ENCODE results near the gene HEG1. TPM values are rescaled to one million over a fixed set of nuclear protein-coding genes. Genes with fewer than 3 reads are reported as not detected.

Gene HEG1
- total RNA-seq, 1 donor from 2014 or later: 69.6 TPM

DNA sequence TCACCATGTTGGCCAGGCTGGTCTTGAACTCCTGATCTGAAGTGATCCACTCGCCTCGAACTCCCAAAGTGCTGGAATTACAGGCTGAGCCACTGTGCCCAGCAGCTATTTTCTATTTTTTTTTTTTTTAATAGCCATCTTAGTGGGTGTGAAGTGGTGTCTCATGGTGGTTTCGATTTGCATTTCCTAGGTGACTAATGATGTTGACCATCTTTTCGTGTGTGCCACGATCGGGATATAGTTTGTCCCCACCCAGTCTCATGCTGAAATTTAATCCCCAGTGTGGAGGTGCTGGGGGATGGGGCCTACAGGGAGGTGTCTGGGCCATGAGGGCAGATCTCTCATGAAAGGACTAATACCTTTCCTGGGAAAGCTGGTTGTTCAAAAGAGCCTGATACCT lies 79.4 kb downstream of the HEG1 start:
- TF ChIP-seq CTCF (IDR thresholded peaks at IDR 0.05): no peak
- H3K27ac Mint-ChIP-seq (ENCODE audit: unreplicated experiment): no peak overlapping the region
- no peaks in the 10 kb centered on the region for H3K4me1 Mint-ChIP-seq (ENCODE audit: low read depth)
- H3K9me3 Mint-ChIP-seq (ENCODE audit: low read depth): no peaks in the 10 kb centered on the region
- peaks cover 19% of the 10 kb centered on the region for H3K36me3 Mint-ChIP-seq (ENCODE audit: low read depth)
- no peaks in the 10 kb centered on the region for H3K27me3 Mint-ChIP-seq (ENCODE audit: low read depth)
- no peak for DNase-seq (ENCODE audit: low spot score)
- no peak overlapping the region for H3K4me3 Mint-ChIP-seq (ENCODE audit: unreplicated experiment)

DNA sequence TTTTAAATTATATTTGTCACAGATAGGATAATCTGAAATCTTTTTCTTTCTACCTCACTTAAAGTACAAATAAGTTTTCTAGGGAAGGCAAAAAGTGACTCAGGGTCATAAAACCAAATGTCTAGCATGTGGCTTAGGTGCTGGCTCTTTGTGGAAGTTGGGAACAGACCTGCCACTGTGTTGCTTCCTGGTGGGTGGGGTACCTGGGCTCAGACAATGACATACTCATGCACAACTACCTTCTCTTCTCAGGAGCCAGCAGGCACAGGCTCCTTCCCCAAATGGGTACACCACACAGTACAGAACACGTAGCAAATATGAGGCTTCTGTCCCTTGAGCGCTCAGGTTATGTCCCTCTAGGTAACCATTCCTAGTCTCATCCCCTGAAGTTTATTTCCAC lies 81.1 kb downstream of the HEG1 start:
- TF ChIP-seq CTCF (IDR thresholded peaks at IDR 0.05): no peak
- Mint-ChIP-seq H3K27ac (ENCODE audit: unreplicated experiment) (no peak overlapping the region), H3K4me3 (ENCODE audit: unreplicated experiment) (no peak overlapping the region), H3K36me3 (ENCODE audit: low read depth) (peaks cover 30% of the 10 kb centered on the region), H3K9me3 (ENCODE audit: low read depth) (no peaks in the 10 kb centered on the region), H3K4me1 (ENCODE audit: low read depth) (no peaks in the 10 kb centered on the region), H3K27me3 (ENCODE audit: low read depth) (no peaks in the 10 kb centered on the region)
- no peak for DNase-seq (ENCODE audit: low spot score)

GRCh38 chr3:124973290-124973689 lies 82.5 kb downstream of the HEG1 start:
- DNase-seq (ENCODE audit: low spot score): no peak
- no peak for TF ChIP-seq CTCF (IDR thresholded peaks at IDR 0.05)
- no peaks in the 10 kb centered on the region for H3K27me3 Mint-ChIP-seq (ENCODE audit: low read depth)
- H3K27ac Mint-ChIP-seq (ENCODE audit: unreplicated experiment): no peak overlapping the region
- peaks cover 39% of the 10 kb centered on the region for H3K36me3 Mint-ChIP-seq (ENCODE audit: low read depth)
- H3K4me1 Mint-ChIP-seq (ENCODE audit: low read depth): no peaks in the 10 kb centered on the region
- no peak overlapping the region for H3K4me3 Mint-ChIP-seq (ENCODE audit: unreplicated experiment)
- H3K9me3 Mint-ChIP-seq (ENCODE audit: low read depth): no peaks in the 10 kb centered on the region

DNA sequence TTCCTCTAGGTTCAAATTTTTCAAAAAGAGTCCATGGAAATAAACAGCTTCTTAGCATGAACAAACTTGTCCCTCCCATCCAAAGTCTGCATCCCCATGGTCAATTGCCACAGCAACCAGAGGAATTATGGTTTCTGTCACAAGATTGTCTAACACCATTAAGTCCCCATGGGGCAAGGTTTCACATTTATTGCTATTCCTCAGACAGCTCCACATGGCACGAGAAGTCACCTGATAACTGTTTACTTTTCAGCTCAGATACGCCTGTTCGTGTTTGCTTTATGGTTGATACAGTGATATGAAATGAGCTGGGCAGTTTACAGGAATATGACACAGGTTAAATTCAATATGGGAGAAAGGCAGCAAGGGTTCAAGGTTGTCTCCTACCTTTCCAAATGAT lies 83.3 kb downstream of the HEG1 start:
- no peak overlapping the region for H3K27ac Mint-ChIP-seq (ENCODE audit: unreplicated experiment)
- no peak for DNase-seq (ENCODE audit: low spot score)
- H3K4me3 Mint-ChIP-seq (ENCODE audit: unreplicated experiment): no peak overlapping the region

DNA sequence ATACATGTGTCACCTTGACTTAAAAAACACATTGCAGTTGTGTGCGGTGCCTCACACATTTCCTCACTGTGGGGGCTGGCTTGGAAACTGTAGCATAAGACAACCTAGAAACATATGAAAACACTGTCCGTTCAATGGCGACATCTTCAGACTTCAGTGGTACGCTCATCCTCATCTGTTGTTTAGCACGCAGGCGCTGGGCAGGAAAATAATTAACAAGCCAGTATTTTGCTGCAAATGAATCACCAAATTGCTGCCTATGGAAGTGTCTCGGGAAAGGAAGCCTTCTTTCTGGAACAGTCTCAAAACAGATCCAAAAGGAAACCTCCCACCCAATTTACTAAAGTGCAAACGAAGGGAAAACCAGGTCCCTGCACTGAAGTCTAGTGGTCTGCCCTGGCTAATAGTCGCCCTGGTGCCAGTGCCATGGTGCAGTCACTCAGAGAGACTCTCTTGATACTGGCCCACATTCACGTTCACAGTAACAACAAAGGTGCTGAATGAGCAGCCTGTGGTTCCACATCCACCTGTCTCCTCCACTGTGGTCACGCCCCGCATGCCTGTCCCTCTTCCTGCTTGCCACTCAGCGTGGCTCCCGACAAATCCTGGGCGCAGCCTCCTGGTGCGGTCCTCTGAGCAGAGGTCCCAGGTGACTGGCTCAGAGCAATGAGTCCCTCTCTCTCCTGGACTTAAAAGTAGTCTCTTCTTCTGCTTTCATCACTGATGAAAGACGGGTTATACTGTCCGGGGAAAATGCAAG lies 85.7 kb downstream of the HEG1 start:
- no peak for TF ChIP-seq CTCF (IDR thresholded peaks at IDR 0.05)
- H3K4me1 Mint-ChIP-seq (ENCODE audit: low read depth): no peaks in the 10 kb centered on the region
- H3K9me3 Mint-ChIP-seq (ENCODE audit: low read depth): no peaks in the 10 kb centered on the region
- H3K27me3 Mint-ChIP-seq (ENCODE audit: low read depth): no peaks in the 10 kb centered on the region
- no peak overlapping the region for H3K27ac Mint-ChIP-seq (ENCODE audit: unreplicated experiment)
- H3K4me3 Mint-ChIP-seq (ENCODE audit: unreplicated experiment): no peak overlapping the region
- peaks cover 32% of the 10 kb centered on the region for H3K36me3 Mint-ChIP-seq (ENCODE audit: low read depth)
- DNase-seq (ENCODE audit: low spot score): no peak

More for the DNA sequence above, 83.3 kb downstream of the HEG1 start:
- no peaks in the 10 kb centered on the region for H3K4me1 Mint-ChIP-seq (ENCODE audit: low read depth)
- TF ChIP-seq CTCF (IDR thresholded peaks at IDR 0.05): no peak
- H3K27me3 Mint-ChIP-seq (ENCODE audit: low read depth): no peaks in the 10 kb centered on the region
- H3K36me3 Mint-ChIP-seq (ENCODE audit: low read depth): peaks cover 40% of the 10 kb centered on the region
- no peaks in the 10 kb centered on the region for H3K9me3 Mint-ChIP-seq (ENCODE audit: low read depth)
